ENCODE results near the gene GULP1.

- TF ChIP-seq CTCF (IDR thresholded peaks at IDR 0.05) (no peak), POLR2A (IDR thresholded peaks at IDR 0.05) (no peak)
Measured at GRCh38 chr2:188582211-188582610, 290.5 kb downstream of the GULP1 start.
